Endothelial cell (in vitro differentiated cells): ENCODE measurements around the gene TSPYL1. TPM values are rescaled to one million over a fixed set of nuclear protein-coding genes. Genes with fewer than 3 reads are reported as not detected.

Experiments used
- DNase-seq: peaks from one replicate; pipeline ENCODE4 v3.0.0; 2021; ENCODE audit warnings: low spot score
- H3K27ac Mint-ChIP-seq: one replicate; pipeline ENCODE4 v1.8.0; 2021; ENCODE audit warnings: mixed read lengths, inconsistent platforms; ENCODE audit not compliant: unreplicated experiment
- H3K27me3 Mint-ChIP-seq: one replicate; pipeline ENCODE4 v1.8.0; 2021; ENCODE audit warnings: mild to moderate bottlenecking, moderate library complexity, mixed read lengths, inconsistent platforms; ENCODE audit not compliant: unreplicated experiment
- H3K36me3 Mint-ChIP-seq: one replicate; pipeline ENCODE4 v1.8.0; 2021; ENCODE audit warnings: mild to moderate bottlenecking, low read depth, mixed read lengths, inconsistent platforms; ENCODE audit not compliant: unreplicated experiment
- H3K4me1 Mint-ChIP-seq: one replicate; pipeline ENCODE4 v1.8.0; 2021; ENCODE audit warnings: mild to moderate bottlenecking, mixed read lengths, inconsistent platforms; ENCODE audit not compliant: unreplicated experiment
- H3K4me3 Mint-ChIP-seq: one replicate; pipeline ENCODE4 v1.8.0; 2021; ENCODE audit warnings: mild to moderate bottlenecking, mixed read lengths, inconsistent platforms; ENCODE audit not compliant: unreplicated experiment
- H3K9me3 Mint-ChIP-seq: one replicate; pipeline ENCODE4 v1.8.0; 2021; ENCODE audit warnings: mixed read lengths, inconsistent platforms; ENCODE audit not compliant: unreplicated experiment
- total RNA-seq: library from RNA; stranded (reverse); fragmentation: NEBNext Ultra II Directional; extraction: Animal tissue kit (Norgen Biotek cat#: 25700); gene quantifications from one replicate; pipeline ENCODE4 v1.2.1, GENCODE V29; 2021; ENCODE audit not compliant: unreplicated experiment
- TF ChIP-seq, protein P1 (sequence below): fragments of 200-600 bp; sonication (generic); IDR thresholded peaks from one replicate; pipeline ENCODE4 v1.5.0; 2021; ENCODE audit warnings: antibody characterized with exemption; ENCODE audit not compliant: unreplicated experiment

TSPYL1 gene
- total RNA-seq, 1 donor from 2014 or later = 76.4 TPM

DNA sequence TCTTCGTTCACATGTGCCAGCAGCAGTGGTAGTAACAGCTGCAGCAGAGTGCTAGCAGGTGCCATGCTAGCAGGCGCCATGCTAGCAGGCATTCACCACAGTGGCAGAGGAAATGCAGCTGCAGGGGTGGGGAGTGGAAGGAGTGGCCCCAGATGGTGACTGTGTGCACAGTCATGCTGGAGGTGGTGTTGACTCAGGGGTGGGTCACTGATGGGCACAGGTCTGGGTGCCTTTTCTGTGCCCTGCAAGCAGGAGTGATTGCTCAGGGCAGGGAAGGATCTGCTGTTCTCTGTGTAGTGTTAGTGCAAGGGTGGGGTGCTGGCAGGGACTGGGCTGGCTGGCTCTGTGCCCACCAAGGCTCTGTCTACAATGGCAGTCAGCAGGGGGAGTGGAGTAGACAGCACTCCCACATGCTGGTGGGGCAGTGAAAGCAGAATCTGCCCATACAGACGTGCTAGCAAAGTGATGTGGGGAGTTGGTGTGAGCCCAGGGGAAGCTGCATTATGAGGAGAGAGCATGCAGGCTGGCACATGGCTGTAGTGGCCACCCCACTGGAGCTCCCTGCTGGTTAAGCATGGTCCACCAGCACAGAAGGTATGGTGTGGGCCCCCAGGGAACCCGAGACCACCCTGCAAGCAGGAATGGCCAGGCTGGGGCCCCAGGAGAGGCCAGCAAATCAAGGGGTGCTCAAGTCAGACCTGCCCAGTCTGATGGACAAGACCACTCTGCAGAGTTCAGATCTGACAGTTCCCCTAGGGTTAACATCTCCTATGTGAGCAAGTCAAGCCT lies 14.5 kb downstream of the TSPYL1 start:
- Mint-ChIP-seq H3K27me3 (no peaks in the 10 kb centered on the region), H3K36me3 (peaks cover 29% of the 10 kb centered on the region), H3K4me1 (no peaks in the 10 kb centered on the region), H3K4me3 (no peak overlapping the region), H3K9me3 (no peaks in the 10 kb centered on the region), H3K27ac (no peak overlapping the region)
- TF ChIP-seq, protein P1, sequence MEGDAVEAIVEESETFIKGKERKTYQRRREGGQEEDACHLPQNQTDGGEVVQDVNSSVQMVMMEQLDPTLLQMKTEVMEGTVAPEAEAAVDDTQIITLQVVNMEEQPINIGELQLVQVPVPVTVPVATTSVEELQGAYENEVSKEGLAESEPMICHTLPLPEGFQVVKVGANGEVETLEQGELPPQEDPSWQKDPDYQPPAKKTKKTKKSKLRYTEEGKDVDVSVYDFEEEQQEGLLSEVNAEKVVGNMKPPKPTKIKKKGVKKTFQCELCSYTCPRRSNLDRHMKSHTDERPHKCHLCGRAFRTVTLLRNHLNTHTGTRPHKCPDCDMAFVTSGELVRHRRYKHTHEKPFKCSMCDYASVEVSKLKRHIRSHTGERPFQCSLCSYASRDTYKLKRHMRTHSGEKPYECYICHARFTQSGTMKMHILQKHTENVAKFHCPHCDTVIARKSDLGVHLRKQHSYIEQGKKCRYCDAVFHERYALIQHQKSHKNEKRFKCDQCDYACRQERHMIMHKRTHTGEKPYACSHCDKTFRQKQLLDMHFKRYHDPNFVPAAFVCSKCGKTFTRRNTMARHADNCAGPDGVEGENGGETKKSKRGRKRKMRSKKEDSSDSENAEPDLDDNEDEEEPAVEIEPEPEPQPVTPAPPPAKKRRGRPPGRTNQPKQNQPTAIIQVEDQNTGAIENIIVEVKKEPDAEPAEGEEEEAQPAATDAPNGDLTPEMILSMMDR = no peak
- DNase-seq = no peak

DNA sequence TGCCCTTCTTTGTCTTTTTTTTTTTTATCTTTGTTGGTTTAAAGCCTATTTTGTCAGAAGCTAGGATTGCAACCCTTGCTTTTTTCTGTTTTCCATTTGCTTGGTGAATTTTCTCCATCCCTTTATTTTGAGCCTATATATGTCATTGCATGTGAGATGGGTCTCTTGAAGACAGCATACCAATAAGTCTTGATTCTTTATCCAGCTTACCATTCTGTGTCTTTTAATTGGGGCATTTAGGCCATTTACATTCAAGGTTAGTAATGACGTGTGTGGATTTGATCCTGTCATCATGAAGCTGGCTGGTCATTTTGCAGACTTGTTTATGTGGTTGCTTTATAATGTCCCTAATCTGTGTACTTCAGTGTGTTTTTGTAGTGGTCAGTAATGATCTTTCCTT lies 16.4 kb downstream of the TSPYL1 start:
- Mint-ChIP-seq H3K27me3 (no peaks in the 10 kb centered on the region), H3K27ac (no peak overlapping the region), H3K4me1 (no peaks in the 10 kb centered on the region), H3K36me3 (peaks cover 29% of the 10 kb centered on the region), H3K4me3 (no peak overlapping the region), H3K9me3 (no peaks in the 10 kb centered on the region)
- TF ChIP-seq, protein P1 = no peak
- DNase-seq = no peak

GRCh38 chr6:116258520-116258919 lies 21.2 kb downstream of the TSPYL1 start:
- Mint-ChIP-seq H3K36me3 (peaks cover 15% of the 10 kb centered on the region), H3K4me1 (peaks cover 2% of the 10 kb centered on the region), H3K4me3 (no peak overlapping the region), H3K27ac (no peak overlapping the region), H3K27me3 (no peaks in the 10 kb centered on the region), H3K9me3 (no peaks in the 10 kb centered on the region)
- no peak for DNase-seq
- TF ChIP-seq, protein P1 = no peak

- peaks cover 3% of the 10 kb centered on the region for H3K36me3 Mint-ChIP-seq
- peaks cover 9% of the 10 kb centered on the region for H3K4me1 Mint-ChIP-seq
- no peak overlapping the region for H3K4me3 Mint-ChIP-seq
- H3K9me3 Mint-ChIP-seq = no peaks in the 10 kb centered on the region
- no peak for DNase-seq
- no peak overlapping the region for H3K27ac Mint-ChIP-seq
- H3K27me3 Mint-ChIP-seq = peaks cover 4% of the 10 kb centered on the region
- TF ChIP-seq, protein P1 = no peak
Observed at GRCh38 chr6:116256694-116257093, 23.0 kb downstream of the TSPYL1 start.

DNA sequence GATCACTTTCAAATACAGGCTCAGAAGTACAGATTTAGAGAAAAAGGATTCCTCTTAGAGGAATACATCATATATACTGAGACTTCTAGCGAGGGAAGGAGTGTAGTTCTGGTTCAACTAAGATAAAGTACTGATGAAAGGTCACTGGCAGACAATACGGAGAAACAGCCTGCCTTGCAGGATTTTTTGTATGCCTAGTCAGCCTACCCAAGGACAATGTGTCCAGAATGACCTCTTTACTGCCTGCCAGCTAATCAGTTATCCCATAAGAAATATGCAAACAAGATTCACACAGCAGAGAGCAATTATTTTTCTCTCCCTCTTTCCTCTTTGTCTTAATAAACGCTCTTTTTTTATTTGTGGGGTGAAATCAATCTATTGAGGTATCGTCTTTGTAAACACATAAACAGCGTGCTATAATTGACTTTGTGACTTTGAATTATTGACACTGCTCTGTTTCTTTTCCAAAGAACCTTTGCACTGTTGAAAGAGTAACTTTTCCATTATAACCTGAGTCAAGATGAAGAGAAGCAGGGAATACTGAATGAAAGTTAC lies 24.4 kb downstream of the TSPYL1 start:
- H3K4me3 Mint-ChIP-seq = no peak overlapping the region
- DNase-seq = no peak
- TF ChIP-seq, protein P1 = no peak
- H3K27me3 Mint-ChIP-seq = peaks cover 5% of the 10 kb centered on the region
- H3K27ac Mint-ChIP-seq = no peak overlapping the region
- peaks cover 3% of the 10 kb centered on the region for H3K36me3 Mint-ChIP-seq
- peaks cover 22% of the 10 kb centered on the region for H3K4me1 Mint-ChIP-seq
- no peaks in the 10 kb centered on the region for H3K9me3 Mint-ChIP-seq
